BE2C (cell line): ENCODE measurements around the gene SLC38A8.

Experiments used
- DNase-seq: peaks from one replicate; pipeline ENCODE4 v3.0.0-alpha.2; 2020
- H3K27me3 ChIP-seq: fragments of 250-450 bp; sonication (Bioruptor Pico); 2 replicates; pipeline ENCODE4 v1.5.1; 2020; ENCODE audit warnings: mild to moderate bottlenecking
- H3K36me3 ChIP-seq: fragments of 250-450 bp; sonication (Bioruptor Pico); 2 replicates; pipeline ENCODE4 v1.5.1; 2020; ENCODE audit warnings: mild to moderate bottlenecking
- H3K4me1 ChIP-seq: fragments of 250-450 bp; sonication (Bioruptor Pico); 2 replicates; pipeline ENCODE4 v1.5.1; 2020
- H3K4me3 ChIP-seq: 2 replicates; pipeline ENCODE4 v1.5.1; 2011; ENCODE audit warnings: low read depth, low read length
- H3K9me3 ChIP-seq: fragments of 250-450 bp; sonication (Bioruptor Pico); 2 replicates; pipeline ENCODE4 v1.5.1; 2020
- CTCF ChIP-seq: IDR thresholded peaks from 2 replicates; pipeline ENCODE4 v1.5.1; 2012; ENCODE audit warnings: mild to moderate bottlenecking, low read depth, low read length

SLC38A8 gene

GRCh38 chr16:83967838-83968305, 74.7 kb downstream of the SLC38A8 start, which contains the start of gene NECAB2:
TSS of gene NECAB2 (plus strand) at chr16:83968244. CDS start at chr16:83968649, 405 bp downstream.
- Histone ChIP-seq H3K4me3 (no peak within 1 kb of the TSS), H3K36me3 (no peaks in the 10 kb centered on the region), H3K27me3 (peaks cover 13% of the 10 kb centered on the region), H3K9me3 (no peaks in the 10 kb centered on the region), H3K4me1 (no peaks in the 10 kb centered on the region)
- TF ChIP-seq CTCF: peak; percentile 30
- peak; percentile 66 for DNase-seq

GRCh38 chr16:83967091-83967490, 75.5 kb downstream of the SLC38A8 start:
- DNase-seq: no peak
- H3K9me3 ChIP-seq: no peaks in the 10 kb centered on the region
- peaks cover 13% of the 10 kb centered on the region for H3K27me3 ChIP-seq
- no peaks in the 10 kb centered on the region for H3K4me1 ChIP-seq
- H3K4me3 ChIP-seq: no peak overlapping the region
- no peaks in the 10 kb centered on the region for H3K36me3 ChIP-seq
- no peak for TF ChIP-seq CTCF

- no peak for TF ChIP-seq CTCF
- Histone ChIP-seq H3K36me3 (no peaks in the 10 kb centered on the region), H3K27me3 (peaks cover 13% of the 10 kb centered on the region), H3K4me1 (no peaks in the 10 kb centered on the region), H3K9me3 (no peaks in the 10 kb centered on the region), H3K4me3 (no peak overlapping the region)
- DNase-seq: no peak
Observed at GRCh38 chr16:83966153-83966696, 76.4 kb downstream of the SLC38A8 start.

- no peak for DNase-seq
- H3K36me3 ChIP-seq: no peaks in the 10 kb centered on the region
- no peak overlapping the region for H3K4me3 ChIP-seq
- H3K4me1 ChIP-seq: no peaks in the 10 kb centered on the region
- no peak for TF ChIP-seq CTCF
- no peaks in the 10 kb centered on the region for H3K9me3 ChIP-seq
- H3K27me3 ChIP-seq: peaks cover 13% of the 10 kb centered on the region
Observed at GRCh38 chr16:83965444-83966152, 77.0 kb downstream of the SLC38A8 start.

GRCh38 chr16:83964684-83965443, 77.7 kb downstream of the SLC38A8 start:
- peaks cover 11% of the 10 kb centered on the region for H3K27me3 ChIP-seq
- H3K4me1 ChIP-seq: no peaks in the 10 kb centered on the region
- no peaks in the 10 kb centered on the region for H3K9me3 ChIP-seq
- no peak for DNase-seq
- no peak for TF ChIP-seq CTCF
- no peak overlapping the region for H3K4me3 ChIP-seq
- no peaks in the 10 kb centered on the region for H3K36me3 ChIP-seq
